ENCODE results near the gene VWA1.

The VWA1 gene

DNA sequence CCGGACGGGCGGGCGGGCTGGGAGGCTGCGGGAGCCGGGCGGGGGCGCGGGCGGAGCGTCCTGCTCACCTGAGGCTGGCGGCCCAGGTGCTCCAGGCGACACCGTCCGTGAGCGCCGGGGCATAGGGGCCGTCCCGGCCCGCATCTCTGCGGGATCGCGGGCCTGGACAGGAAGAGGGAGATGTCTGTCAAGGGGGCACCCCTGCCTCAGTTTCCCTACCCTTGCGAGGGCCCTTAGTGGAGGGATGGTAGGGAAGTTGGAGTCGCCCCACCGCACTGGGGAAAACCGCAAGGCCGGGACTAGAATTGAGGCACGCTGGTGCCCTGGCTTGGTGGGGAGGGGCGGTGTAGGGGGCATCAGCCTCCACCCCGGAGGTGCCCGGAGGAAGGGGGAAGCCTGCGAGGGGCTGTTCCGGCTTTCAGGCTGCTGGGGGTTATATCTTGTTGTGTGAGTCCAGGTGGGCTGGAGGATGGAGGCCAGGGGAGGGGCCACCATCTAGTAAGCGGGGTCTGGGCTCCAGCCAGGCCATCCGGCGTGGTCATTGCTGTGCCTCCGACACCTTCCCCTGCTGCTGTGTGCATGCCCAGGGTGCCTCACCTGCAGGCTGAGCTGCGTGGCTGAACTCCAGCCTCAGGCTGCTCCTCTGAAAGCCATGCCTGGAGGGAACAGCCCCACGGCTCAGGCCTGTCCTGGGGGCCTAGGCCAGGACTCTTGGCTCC is 580 bp downstream of the VWA1 start:
- H3K4me3 ChIP-seq (ENCODE audit: control insufficient read depth in 1 of 7, extremely low read depth in 1 of 7, insufficient read depth in 4 of 7, low read depth in 2 of 7, low read length in 6 of 7) = peak overlapping the region in 6 of 7 experiments; percentile 15 to 78 (median 56)
- no peaks in the 10 kb centered on the region for H3K36me3 ChIP-seq (ENCODE audit: control insufficient read depth in 4 of 4, insufficient read depth in 4 of 4, low read length in 3 of 4)
- no peaks in the 10 kb centered on the region for H3K9me3 ChIP-seq (ENCODE audit: control extremely low read depth in 1 of 5, control insufficient read depth in 4 of 5, insufficient read depth in 2 of 5, low read depth in 1 of 5, low read length in 4 of 5)
- DNase-seq = no peak
- peaks cover 0 to 81% (median 59%) of the 10 kb centered on the region in 4 experiments for H3K4me1 ChIP-seq (ENCODE audit: control extremely low read depth in 1 of 4, control insufficient read depth in 4 of 4, insufficient read depth in 4 of 4, low read length in 3 of 4)
- no peak overlapping the region for H3K27ac ChIP-seq (ENCODE audit: insufficient read depth in 1 of 2, low read depth in 1 of 2, low read length in 2 of 2, poor library complexity in 1 of 2, severe bottlenecking in 2 of 2)
- WGBS (ENCODE audit: insufficient coverage) = 37% methylated on average over 9 of the region's 40 CpGs
- ChIA-PET CTCF (interaction anchor here (0.9 to 3.0 kb wide), 4 partner anchors 11 to 34 kb away, joined by 3 to 11 read pairs (median 4); partner anchors contain the start of gene MRPL20), POLR2A (no interaction called here)
- peaks cover 0 to 3% (median 0%) of the 10 kb centered on the region in 5 experiments for H3K27me3 ChIP-seq (replicated peaks in 2 of 5; ENCODE audit: control insufficient read depth in 4 of 5, insufficient read depth in 5 of 5, low read length in 4 of 5)

- Histone ChIP-seq H3K27ac (ENCODE audit: insufficient read depth in 1 of 2, low read depth in 1 of 2, low read length in 2 of 2, poor library complexity in 1 of 2, severe bottlenecking in 2 of 2) (no peak overlapping the region), H3K9me3 (ENCODE audit: control extremely low read depth in 1 of 5, control insufficient read depth in 4 of 5, insufficient read depth in 2 of 5, low read depth in 1 of 5, low read length in 4 of 5) (no peaks in the 10 kb centered on the region), H3K4me1 (ENCODE audit: control extremely low read depth in 1 of 4, control insufficient read depth in 4 of 4, insufficient read depth in 4 of 4, low read length in 3 of 4) (peaks cover 0 to 80% (median 60%) of the 10 kb centered on the region in 4 experiments), H3K36me3 (ENCODE audit: control insufficient read depth in 4 of 4, insufficient read depth in 4 of 4, low read length in 3 of 4) (no peaks in the 10 kb centered on the region), H3K4me3 (ENCODE audit: control insufficient read depth in 1 of 7, extremely low read depth in 1 of 7, insufficient read depth in 4 of 7, low read depth in 2 of 7, low read length in 6 of 7) (peak overlapping the region in 1 of 7 experiments; percentile 78), H3K27me3 (replicated peaks in 2 of 5; ENCODE audit: control insufficient read depth in 4 of 5, insufficient read depth in 5 of 5, low read length in 4 of 5) (peaks cover 0 to 3% (median 0%) of the 10 kb centered on the region in 5 experiments)
- DNase-seq = no peak
- WGBS (ENCODE audit: insufficient coverage) = 100% methylated on average over 6 of the region's 7 CpGs
- CTCF ChIA-PET = interaction anchor here (0.7 to 3.0 kb wide), 5 partner anchors 10 to 34 kb away, joined by 3 to 11 read pairs (median 3); partner anchors contain the start of gene MRPL20
- POLR2A ChIA-PET = interaction anchor here (0.9 kb wide), 1 partner anchor 7 kb away, joined by 3 read pairs; no protein-coding TSS in a partner anchor
Measured at GRCh38 chr1:1436630-1437032, 1.1 kb downstream of the VWA1 start.

GRCh38 chr1:1437033-1437903 is 1.8 kb downstream of the VWA1 start:
- Histone ChIP-seq H3K27ac (ENCODE audit: insufficient read depth in 1 of 2, low read depth in 1 of 2, low read length in 2 of 2, poor library complexity in 1 of 2, severe bottlenecking in 2 of 2) (no peak overlapping the region), H3K27me3 (replicated peaks in 2 of 5; ENCODE audit: control insufficient read depth in 4 of 5, insufficient read depth in 5 of 5, low read length in 4 of 5) (peaks cover 0 to 3% (median 0%) of the 10 kb centered on the region in 5 experiments), H3K9me3 (ENCODE audit: control extremely low read depth in 1 of 5, control insufficient read depth in 4 of 5, insufficient read depth in 2 of 5, low read depth in 1 of 5, low read length in 4 of 5) (no peaks in the 10 kb centered on the region), H3K4me1 (ENCODE audit: control extremely low read depth in 1 of 4, control insufficient read depth in 4 of 4, insufficient read depth in 4 of 4, low read length in 3 of 4) (peaks cover 0 to 74% (median 55%) of the 10 kb centered on the region in 4 experiments), H3K4me3 (ENCODE audit: control insufficient read depth in 1 of 7, extremely low read depth in 1 of 7, insufficient read depth in 4 of 7, low read depth in 2 of 7, low read length in 6 of 7) (no peak overlapping the region), H3K36me3 (ENCODE audit: control insufficient read depth in 4 of 4, insufficient read depth in 4 of 4, low read length in 3 of 4) (no peaks in the 10 kb centered on the region)
- POLR2A ChIA-PET = interaction anchor here (0.5 to 0.9 kb wide), 2 partner anchors 8 to 62 kb away, joined by 3 to 6 read pairs; no protein-coding TSS in a partner anchor
- no peak for DNase-seq
- CTCF ChIA-PET = interaction anchor here (0.7 to 3.0 kb wide), 5 partner anchors 11 to 35 kb away, joined by 3 to 11 read pairs (median 3); partner anchors contain the start of gene MRPL20
- 95% methylated on average over 26 of the region's 31 CpGs for WGBS (ENCODE audit: insufficient coverage)

- no peaks in the 10 kb centered on the region for H3K9me3 ChIP-seq (ENCODE audit: control extremely low read depth in 1 of 5, control insufficient read depth in 4 of 5, insufficient read depth in 2 of 5, low read depth in 1 of 5, low read length in 4 of 5)
- peaks cover 0 to 3% (median 0%) of the 10 kb centered on the region in 5 experiments for H3K27me3 ChIP-seq (replicated peaks in 2 of 5; ENCODE audit: control insufficient read depth in 4 of 5, insufficient read depth in 5 of 5, low read length in 4 of 5)
- no peak overlapping the region for H3K4me3 ChIP-seq (ENCODE audit: control insufficient read depth in 1 of 7, extremely low read depth in 1 of 7, insufficient read depth in 4 of 7, low read depth in 2 of 7, low read length in 6 of 7)
- H3K36me3 ChIP-seq (ENCODE audit: control insufficient read depth in 4 of 4, insufficient read depth in 4 of 4, low read length in 3 of 4) = no peaks in the 10 kb centered on the region
- H3K4me1 ChIP-seq (ENCODE audit: control extremely low read depth in 1 of 4, control insufficient read depth in 4 of 4, insufficient read depth in 4 of 4, low read length in 3 of 4) = peaks cover 0 to 67% (median 52%) of the 10 kb centered on the region in 4 experiments
- CTCF ChIA-PET = interaction anchor here (1.6 to 3.0 kb wide), 2 partner anchors 13 to 32 kb away, joined by 3 to 11 read pairs; partner anchors contain the start of gene MRPL20
- no peak overlapping the region for H3K27ac ChIP-seq (ENCODE audit: insufficient read depth in 1 of 2, low read depth in 1 of 2, low read length in 2 of 2, poor library complexity in 1 of 2, severe bottlenecking in 2 of 2)
- POLR2A ChIA-PET = no interaction called here
- 80% methylated on average over 10 of the region's 11 CpGs for WGBS (ENCODE audit: insufficient coverage)
- peak in 1 of 3 donors; percentile 33 for DNase-seq
Measured at GRCh38 chr1:1437904-1438376, 2.5 kb downstream of the VWA1 start.

GRCh38 chr1:1438531-1439381 is 3.3 kb downstream of the VWA1 start:
- Histone ChIP-seq H3K4me1 (ENCODE audit: control extremely low read depth in 1 of 4, control insufficient read depth in 4 of 4, insufficient read depth in 4 of 4, low read length in 3 of 4) (peaks cover 0 to 59% (median 45%) of the 10 kb centered on the region in 4 experiments), H3K27me3 (replicated peaks in 2 of 5; ENCODE audit: control insufficient read depth in 4 of 5, insufficient read depth in 5 of 5, low read length in 4 of 5) (peaks cover 0 to 3% (median 0%) of the 10 kb centered on the region in 5 experiments), H3K27ac (ENCODE audit: insufficient read depth in 1 of 2, low read depth in 1 of 2, low read length in 2 of 2, poor library complexity in 1 of 2, severe bottlenecking in 2 of 2) (no peak overlapping the region), H3K9me3 (ENCODE audit: control extremely low read depth in 1 of 5, control insufficient read depth in 4 of 5, insufficient read depth in 2 of 5, low read depth in 1 of 5, low read length in 4 of 5) (no peaks in the 10 kb centered on the region), H3K4me3 (ENCODE audit: control insufficient read depth in 1 of 7, extremely low read depth in 1 of 7, insufficient read depth in 4 of 7, low read depth in 2 of 7, low read length in 6 of 7) (no peak overlapping the region), H3K36me3 (ENCODE audit: control insufficient read depth in 4 of 4, insufficient read depth in 4 of 4, low read length in 3 of 4) (no peaks in the 10 kb centered on the region)
- 97% methylated on average over 45 of the region's 45 CpGs for WGBS (ENCODE audit: insufficient coverage)
- POLR2A ChIA-PET = no interaction called here
- CTCF ChIA-PET = interaction anchor here (0.9 to 3.0 kb wide), 3 partner anchors 8 to 32 kb away, joined by 3 to 11 read pairs (median 3); partner anchors contain the start of gene MRPL20
- no peak for DNase-seq

GRCh38 chr1:1439546-1440261 is 4.2 kb downstream of the VWA1 start:
- no peak overlapping the region for H3K27ac ChIP-seq (ENCODE audit: insufficient read depth in 1 of 2, low read depth in 1 of 2, low read length in 2 of 2, poor library complexity in 1 of 2, severe bottlenecking in 2 of 2)
- no peaks in the 10 kb centered on the region for H3K36me3 ChIP-seq (ENCODE audit: control insufficient read depth in 4 of 4, insufficient read depth in 4 of 4, low read length in 3 of 4)
- 96% methylated on average over 68 of the region's 82 CpGs for WGBS (ENCODE audit: insufficient coverage)
- POLR2A ChIA-PET = no interaction called here
- peaks cover 0 to 50% (median 35%) of the 10 kb centered on the region in 4 experiments for H3K4me1 ChIP-seq (ENCODE audit: control extremely low read depth in 1 of 4, control insufficient read depth in 4 of 4, insufficient read depth in 4 of 4, low read length in 3 of 4)
- H3K27me3 ChIP-seq (replicated peaks in 2 of 5; ENCODE audit: control insufficient read depth in 4 of 5, insufficient read depth in 5 of 5, low read length in 4 of 5) = peaks cover 0 to 3% (median 0%) of the 10 kb centered on the region in 5 experiments
- CTCF ChIA-PET = interaction anchor here (0.9 to 2.3 kb wide), 5 partner anchors 8 to 62 kb away, joined by 3 to 9 read pairs (median 6); no protein-coding TSS in a partner anchor
- no peaks in the 10 kb centered on the region for H3K9me3 ChIP-seq (ENCODE audit: control extremely low read depth in 1 of 5, control insufficient read depth in 4 of 5, insufficient read depth in 2 of 5, low read depth in 1 of 5, low read length in 4 of 5)
- no peak overlapping the region for H3K4me3 ChIP-seq (ENCODE audit: control insufficient read depth in 1 of 7, extremely low read depth in 1 of 7, insufficient read depth in 4 of 7, low read depth in 2 of 7, low read length in 6 of 7)
- no peak for DNase-seq

Data from common myeloid progenitor, CD34-positive (primary cell).